Bronchial epithelial cell (primary cell): Measurements from ENCODE around the gene EEPD1. TPM values are rescaled to one million over a fixed set of nuclear protein-coding genes. Genes with fewer than 3 reads are reported as not detected.
"Not testable (repeated sequence)": the region's sequence is repeated elsewhere in the genome, so short reads cannot be mapped to it uniquely, and the experiment has no call there.

Experiments
- DNase-seq: peaks from one replicate; pipeline ENCODE4 v3.0.0-alpha.2; 2010; ENCODE audit warnings: low read depth
- FAIRE-seq: peaks from 2 replicates; lab custom pipeline; 2011; peaks lifted over from hg19 to GRCh38; lab: Jason Lieb, UNC
- H3K27me3 ChIP-seq: 2 replicates; pipeline ENCODE4 v1.5.1; 2011; ENCODE audit warnings: low read length; ENCODE audit not compliant: control insufficient read depth, insufficient read depth
- H3K36me3 ChIP-seq: 2 replicates; pipeline ENCODE4 v1.5.1; 2011; ENCODE audit warnings: low read length; ENCODE audit not compliant: control insufficient read depth, insufficient read depth
- H3K4me3 ChIP-seq: 2 replicates; pipeline ENCODE4 v1.5.1; 2011; ENCODE audit warnings: mild to moderate bottlenecking, low read depth, low read length, control low read depth
- total RNA-seq: library from RNA; depleted of rRNA; stranded (reverse); fragments of >200 nt; gene quantifications from 2 replicates; pipeline ENCODE4 v1.2.1, GENCODE V29; 2014
- TF ChIP-seq, protein P1 (sequence below): IDR thresholded peaks from 2 replicates; pipeline ENCODE4 v1.5.1; 2011; ENCODE audit warnings: mild to moderate bottlenecking, moderate library complexity, low read length, control low read depth, inconsistent platforms; ENCODE audit not compliant: insufficient read depth, severe bottlenecking

EEPD1 gene
- total RNA-seq, 1 donor from 2014 or later, result 2.9 TPM

DNA sequence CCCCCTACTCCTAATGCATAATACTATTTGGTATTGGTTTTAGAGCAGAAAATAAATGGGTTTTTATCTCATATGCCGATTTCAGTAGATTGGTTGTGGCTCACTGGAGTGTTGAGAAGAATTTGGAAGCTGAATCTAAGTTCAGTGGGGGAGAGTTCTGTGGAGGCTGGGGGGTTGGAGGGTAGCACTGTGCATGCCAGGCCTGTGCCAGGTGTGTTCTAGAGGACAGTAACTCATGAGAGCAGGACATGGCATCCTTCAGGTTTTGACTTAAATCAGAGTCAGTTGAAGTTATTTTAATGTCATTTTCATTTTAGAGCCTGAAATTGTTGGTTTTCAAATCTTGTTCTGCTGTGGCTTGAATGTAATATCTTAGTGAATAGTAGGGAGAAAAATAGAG lies 79.5 kb downstream of the EEPD1 start:
- FAIRE-seq (no peak), DNase-seq (no peak)
- Histone ChIP-seq H3K4me3 (no peak overlapping the region), H3K36me3 (no peaks in the 10 kb centered on the region), H3K27me3 (no peaks in the 10 kb centered on the region)
- TF ChIP-seq, protein P1, sequence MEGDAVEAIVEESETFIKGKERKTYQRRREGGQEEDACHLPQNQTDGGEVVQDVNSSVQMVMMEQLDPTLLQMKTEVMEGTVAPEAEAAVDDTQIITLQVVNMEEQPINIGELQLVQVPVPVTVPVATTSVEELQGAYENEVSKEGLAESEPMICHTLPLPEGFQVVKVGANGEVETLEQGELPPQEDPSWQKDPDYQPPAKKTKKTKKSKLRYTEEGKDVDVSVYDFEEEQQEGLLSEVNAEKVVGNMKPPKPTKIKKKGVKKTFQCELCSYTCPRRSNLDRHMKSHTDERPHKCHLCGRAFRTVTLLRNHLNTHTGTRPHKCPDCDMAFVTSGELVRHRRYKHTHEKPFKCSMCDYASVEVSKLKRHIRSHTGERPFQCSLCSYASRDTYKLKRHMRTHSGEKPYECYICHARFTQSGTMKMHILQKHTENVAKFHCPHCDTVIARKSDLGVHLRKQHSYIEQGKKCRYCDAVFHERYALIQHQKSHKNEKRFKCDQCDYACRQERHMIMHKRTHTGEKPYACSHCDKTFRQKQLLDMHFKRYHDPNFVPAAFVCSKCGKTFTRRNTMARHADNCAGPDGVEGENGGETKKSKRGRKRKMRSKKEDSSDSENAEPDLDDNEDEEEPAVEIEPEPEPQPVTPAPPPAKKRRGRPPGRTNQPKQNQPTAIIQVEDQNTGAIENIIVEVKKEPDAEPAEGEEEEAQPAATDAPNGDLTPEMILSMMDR, result no peak

DNA sequence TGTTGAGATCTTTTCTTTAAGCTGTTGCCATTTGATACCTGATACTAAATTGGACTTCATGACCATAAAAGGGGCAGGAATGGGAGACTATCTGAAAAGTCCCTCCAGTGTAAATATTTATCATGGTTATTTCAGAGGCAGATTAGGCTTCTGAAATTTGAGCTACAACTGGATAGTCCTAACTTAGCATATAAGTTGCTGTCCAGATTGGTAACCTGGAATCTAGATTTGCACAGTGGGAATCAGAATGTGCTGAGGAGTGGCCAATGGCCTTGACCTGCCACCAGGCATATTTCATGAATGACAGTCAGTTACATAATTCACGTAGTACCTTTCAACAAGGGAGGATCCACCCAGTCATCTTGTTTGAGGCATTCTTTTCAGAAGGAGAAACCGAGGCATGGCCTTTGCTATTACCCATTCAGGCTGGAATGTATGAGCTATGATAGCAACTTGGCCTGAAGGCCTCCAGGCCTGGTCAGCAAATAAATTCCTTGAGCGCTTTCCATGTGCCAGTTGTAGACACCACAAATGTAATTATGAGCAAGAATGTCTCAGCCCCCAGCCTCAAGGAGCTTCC lies 80.0 kb downstream of the EEPD1 start:
- FAIRE-seq, result no peak
- H3K36me3 ChIP-seq, result no peaks in the 10 kb centered on the region
- no peaks in the 10 kb centered on the region for H3K27me3 ChIP-seq
- no peak overlapping the region for H3K4me3 ChIP-seq
- DNase-seq, result no peak
- TF ChIP-seq, protein P1, result no peak

DNA sequence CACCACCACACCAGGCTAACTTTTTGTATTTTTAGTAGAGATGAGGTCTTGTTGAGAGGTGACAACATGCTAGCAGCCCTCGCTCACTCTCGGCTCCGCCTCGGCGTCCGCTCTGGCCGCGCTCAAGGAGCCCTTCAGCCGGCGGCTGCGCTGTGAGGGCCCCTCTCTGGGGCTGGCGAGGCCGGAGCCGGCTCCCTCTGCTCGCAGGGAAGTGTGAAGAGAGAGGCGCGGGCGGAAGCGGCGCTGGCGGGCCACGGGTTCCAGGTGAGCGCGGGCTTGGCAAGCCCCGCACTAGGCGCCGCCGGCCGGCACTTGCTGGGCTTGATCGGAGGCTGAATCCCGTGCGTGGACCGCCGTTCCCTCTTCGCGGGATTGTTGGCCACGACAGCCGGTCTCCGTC lies 83.0 kb downstream of the EEPD1 start:
- FAIRE-seq (no peak), DNase-seq (no peak)
- H3K4me3 ChIP-seq, result no peak overlapping the region
- H3K36me3 ChIP-seq, result no peaks in the 10 kb centered on the region
- TF ChIP-seq, protein P1, result no peak
- no peaks in the 10 kb centered on the region for H3K27me3 ChIP-seq

DNA sequence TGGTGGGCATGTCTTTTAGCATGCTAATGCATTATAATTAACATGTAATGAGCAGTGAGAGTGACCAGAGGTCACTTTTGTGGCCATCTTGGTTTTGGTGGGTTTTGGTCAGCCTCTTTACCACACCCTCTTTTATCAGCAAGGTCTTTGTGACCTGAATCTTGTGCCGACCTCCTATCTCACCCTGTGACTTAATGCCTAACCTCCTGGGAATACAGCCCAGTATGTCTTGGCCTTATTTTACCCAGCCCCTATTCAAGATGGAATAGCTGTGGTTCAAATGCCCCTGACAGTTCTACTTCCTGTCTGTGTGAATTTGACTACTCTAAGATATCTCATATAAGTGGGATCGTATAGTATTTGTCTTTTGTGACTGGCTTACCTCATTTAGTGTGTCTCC lies 85.1 kb downstream of the EEPD1 start:
- FAIRE-seq (peak; percentile 40), DNase-seq (no peak)
- no peak overlapping the region for H3K4me3 ChIP-seq
- H3K27me3 ChIP-seq, result no peaks in the 10 kb centered on the region
- TF ChIP-seq, protein P1, result no peak
- no peaks in the 10 kb centered on the region for H3K36me3 ChIP-seq

DNA sequence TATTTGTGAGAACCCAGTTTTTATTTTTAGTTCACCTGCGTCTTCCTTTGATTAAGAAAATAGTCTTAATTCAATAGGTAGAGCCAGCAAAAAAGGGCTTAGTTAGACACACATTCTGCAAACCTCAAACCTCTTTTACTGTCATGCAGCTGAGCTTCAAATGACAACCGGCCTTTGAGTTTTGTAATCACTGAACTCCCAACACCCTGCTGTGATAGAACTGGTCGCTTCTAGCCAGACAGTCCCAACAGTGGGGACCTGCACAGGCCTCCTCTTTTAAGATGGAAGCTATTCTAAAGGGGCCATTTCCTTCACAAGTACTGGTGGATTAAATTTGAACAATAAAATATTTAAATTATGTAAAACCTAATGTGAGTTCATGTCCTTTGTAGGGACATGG lies 90.3 kb downstream of the EEPD1 start:
- not testable (repeated sequence) for H3K4me3 ChIP-seq, FAIRE-seq, DNase-seq, H3K36me3 ChIP-seq, H3K27me3 ChIP-seq

DNA sequence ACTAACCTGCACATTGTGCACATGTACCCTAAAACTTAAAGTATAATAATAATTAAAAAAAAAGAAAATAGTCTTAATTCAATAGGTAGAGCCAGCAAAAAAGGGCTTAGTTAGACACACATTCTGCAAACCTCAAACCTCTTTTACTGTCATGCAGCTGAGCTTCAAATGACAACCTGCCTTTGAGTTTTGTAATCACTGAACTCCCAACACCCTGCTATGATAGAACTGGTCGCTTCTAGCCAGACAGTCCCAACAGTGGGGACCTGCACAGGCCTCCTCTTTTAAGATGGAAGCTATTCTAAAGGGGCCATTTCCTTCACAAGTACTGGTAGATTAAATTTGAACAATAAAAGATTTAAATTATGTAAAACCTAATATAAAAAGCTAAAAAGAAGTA lies 90.9 kb downstream of the EEPD1 start:
- H3K4me3 ChIP-seq, H3K36me3 ChIP-seq, DNase-seq, H3K27me3 ChIP-seq, FAIRE-seq: not testable (repeated sequence)

DNA sequence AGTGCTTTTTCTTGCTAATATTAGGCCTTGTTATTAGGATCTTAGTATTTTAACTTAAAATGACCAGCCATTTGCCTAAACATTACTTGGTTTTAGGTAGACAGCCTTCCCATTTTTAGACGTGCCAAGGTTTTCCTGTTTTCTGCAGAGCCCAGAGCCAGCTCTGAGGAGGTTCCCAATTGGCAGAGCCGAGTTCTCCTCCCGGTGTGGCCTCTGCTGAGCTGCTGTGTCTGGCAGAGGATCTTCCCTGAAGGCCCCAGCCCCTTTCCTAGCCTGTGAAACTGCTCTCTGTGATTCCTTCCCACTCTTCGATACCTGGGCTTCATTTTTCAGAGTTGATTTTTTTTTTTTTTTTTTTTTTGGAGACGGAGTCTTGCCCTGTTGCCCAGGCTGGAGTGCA lies 91.4 kb downstream of the EEPD1 start:
- FAIRE-seq (no peak), DNase-seq (no peak)
- Histone ChIP-seq H3K27me3 (no peaks in the 10 kb centered on the region), H3K4me3 (no peak overlapping the region), H3K36me3 (no peaks in the 10 kb centered on the region)
- TF ChIP-seq, protein P1, result no peak
